Stimulated activated CD8-positive, alpha-beta memory T cell treated with anti-CD3 and anti-CD28 coated beads, Interleukin-7, amount 100 ng/mL, for 1 hour (primary cell): Measurements from ENCODE around the gene GSK3B.

Experiments
- DNase-seq, 2 donors: peaks; one replicate each; pipeline ENCODE4 v3.0.0-alpha.2; 2020; ENCODE audit warnings: low read depth in 2 of 2

Gene GSK3B

GRCh38 chr3:119781330-119782198, 312.7 kb downstream of the GSK3B start, which contains the start of gene NR1I2:
TSS of gene NR1I2 (plus strand) at chr3:119782101.
- DNase-seq: no peak

DNA sequence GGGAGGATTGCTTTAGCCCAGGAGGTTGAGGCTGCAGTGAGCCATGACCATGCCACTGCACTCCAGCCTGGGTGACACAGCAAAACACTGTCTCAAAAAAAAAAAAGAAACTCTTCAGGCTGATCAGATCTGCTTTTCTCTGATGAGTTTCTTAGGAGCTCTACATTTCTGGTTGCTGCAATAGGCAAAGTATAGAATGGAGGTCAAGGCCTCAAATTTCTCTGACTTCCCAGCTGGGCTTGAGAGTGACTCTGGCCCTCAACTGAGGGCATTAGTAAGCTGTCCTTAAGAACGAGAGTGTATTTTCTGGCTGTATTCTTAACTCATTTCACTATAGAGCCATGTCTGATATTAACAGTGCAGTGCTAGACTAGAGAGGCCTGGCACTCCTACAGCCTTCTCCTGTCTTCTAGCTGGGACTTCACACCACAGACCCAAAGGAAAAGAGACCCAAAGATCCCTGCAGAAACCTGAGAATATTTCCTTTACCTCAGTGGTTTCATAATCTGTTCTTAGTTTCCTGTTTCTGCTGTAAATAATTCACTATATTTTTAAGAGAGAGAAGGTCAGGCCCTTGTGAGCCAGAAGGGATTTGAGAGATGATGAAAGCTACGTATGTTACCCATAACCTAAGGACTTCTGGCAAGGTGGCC, 314.4 kb downstream of the GSK3B start:
- DNase-seq: no peak

- no peak for DNase-seq
Observed at GRCh38 chr3:119778811-119779210, 315.4 kb downstream of the GSK3B start.

DNA sequence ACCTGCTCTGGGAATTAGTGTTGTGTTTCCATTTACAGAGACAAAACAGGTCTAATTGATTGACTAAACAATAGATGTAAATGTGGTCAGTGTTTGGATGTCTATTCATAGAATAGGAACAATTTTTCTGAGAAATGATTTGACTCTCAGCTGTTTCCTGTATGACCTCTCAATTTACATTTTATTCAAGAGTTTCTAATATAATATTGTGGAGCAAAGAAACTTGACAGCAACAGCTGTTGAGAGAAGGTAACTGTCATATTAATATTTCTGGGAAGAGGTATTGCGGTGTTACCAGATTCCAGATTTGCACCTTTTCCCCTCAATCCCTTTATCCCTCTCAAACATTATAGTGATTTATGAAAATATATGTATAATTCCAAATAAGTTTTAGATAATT, 316.1 kb downstream of the GSK3B start:
- DNase-seq: no peak

DNA sequence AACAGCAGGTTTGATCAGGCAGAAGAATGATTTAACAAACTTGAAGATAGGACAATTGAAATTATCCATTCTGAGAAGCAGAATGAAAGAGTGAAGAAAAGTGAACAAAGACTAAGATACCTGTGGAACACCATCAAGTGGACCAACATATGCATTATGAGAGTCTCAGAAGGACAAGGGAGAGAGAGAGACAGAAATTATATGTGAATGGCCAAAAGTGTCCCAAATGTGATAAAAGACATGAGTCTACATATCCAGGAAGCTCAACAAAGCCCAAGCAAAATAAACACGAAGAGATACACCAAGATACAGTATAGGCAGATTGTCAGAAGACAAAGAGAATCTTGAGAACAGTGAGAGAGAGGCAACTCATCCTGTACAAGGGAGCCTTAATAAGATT, 317.9 kb downstream of the GSK3B start:
- DNase-seq: no peak

DNA sequence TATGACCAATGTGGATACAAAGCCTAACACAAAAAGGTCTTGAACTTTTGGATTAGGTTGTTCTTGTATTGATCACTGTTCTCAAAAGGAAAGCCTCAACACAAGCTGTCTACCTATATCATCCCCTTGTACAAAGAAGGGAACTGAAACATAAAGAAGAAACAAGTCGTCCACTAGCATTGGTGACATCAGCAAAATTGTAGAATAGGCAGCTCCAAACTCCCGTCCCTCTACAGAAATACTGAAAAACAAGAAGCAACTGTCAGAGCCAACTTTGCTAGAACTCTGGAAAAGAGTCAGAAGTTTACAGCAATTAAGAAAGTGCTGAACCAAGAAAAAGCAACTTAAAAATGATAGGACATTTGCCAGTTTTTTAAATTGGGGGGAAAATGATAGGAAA, 319.8 kb downstream of the GSK3B start:
- DNase-seq: no peak
